ENCODE results near the gene CACNA2D3. TPM values are rescaled to one million over a fixed set of nuclear protein-coding genes. Genes with fewer than 3 reads are reported as not detected.

CACNA2D3 gene
- total RNA-seq, 1 donor from 2014 or later, result 8.3 TPM

DNA sequence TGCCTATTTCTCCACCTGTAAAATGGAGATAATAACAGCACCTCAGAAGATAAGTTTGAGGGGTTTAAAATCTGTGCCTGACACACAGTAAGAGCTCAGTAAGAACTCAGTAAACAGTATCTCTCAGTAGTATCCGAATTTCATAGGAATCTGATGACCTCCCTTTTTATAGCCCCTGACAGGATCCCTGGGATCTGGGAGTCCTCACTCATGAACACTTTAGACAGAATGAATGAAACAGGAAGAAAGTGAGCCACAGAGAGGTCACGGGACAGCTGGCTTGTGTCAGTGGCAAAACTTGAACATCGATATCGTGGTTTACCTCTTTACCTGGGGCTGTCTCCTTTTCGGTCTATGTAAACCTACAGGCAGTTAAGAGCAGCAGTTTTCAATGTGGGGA is 754.3 kb downstream of the CACNA2D3 start:
- no peak for DNase-seq (ENCODE audit: low spot score)

- DNase-seq (ENCODE audit: low spot score), result no peak
Observed at GRCh38 chr3:54877730-54878129, 755.4 kb downstream of the CACNA2D3 start.

GRCh38 chr3:54878145-54878544 is 755.8 kb downstream of the CACNA2D3 start:
- no peak for DNase-seq (ENCODE audit: low spot score)

DNA sequence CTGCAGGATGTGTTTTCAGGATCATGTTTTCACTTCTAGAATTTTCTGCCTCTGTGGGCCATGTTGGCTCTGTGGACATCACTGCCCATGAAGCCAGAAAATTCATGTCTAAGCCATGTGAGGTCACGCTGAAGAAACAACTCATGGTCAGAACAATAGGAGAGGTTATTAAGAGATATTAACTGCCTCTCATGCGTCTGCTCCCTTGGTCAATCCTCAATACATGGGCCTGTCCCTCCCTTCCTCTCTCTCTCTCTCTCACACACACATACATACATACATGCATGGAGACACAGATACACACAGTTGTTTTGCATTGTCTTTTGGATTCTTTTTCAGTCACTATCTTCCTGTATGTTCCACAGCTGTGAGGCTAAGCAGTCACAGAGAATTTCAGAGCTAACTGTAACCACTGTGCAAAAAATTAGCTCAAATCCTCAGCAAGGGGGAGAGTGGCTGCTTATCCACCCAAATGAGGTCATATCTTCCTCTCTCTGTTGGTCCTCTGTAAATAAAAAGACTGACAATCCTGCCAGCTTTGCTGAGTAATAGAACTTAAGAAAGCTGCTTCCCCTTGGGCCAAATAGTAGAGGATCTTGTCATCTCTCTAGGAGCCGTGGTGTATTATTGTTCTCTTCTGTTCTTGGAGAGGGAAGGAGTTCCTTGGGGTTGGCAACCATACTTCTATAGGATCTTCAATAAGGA is 759.9 kb downstream of the CACNA2D3 start:
- no peak for DNase-seq (ENCODE audit: low spot score)

DNA sequence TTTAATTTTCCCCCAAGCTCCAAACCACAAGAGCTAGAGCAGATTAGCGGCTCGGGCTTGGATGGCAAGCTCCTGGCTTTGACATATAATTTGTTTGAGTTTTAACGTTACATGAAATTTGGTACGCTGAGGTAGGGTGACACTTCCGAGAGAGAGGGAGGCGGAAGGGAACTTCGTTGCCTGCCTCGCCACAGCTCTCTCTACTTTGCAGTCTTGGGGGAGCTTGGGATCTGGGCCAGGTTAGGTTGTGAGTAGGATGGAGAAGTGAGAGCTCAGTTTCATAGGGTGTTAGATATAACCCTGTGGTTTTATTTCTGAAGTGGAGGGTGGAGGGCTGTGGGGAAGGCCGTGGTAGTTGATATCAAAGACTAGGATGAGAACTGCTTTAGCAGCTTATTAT is 765.8 kb downstream of the CACNA2D3 start:
- no peak for DNase-seq (ENCODE audit: low spot score)

GRCh38 chr3:54888873-54889272 is 766.5 kb downstream of the CACNA2D3 start:
- no peak for DNase-seq (ENCODE audit: low spot score)

- DNase-seq (ENCODE audit: low spot score), result no peak
Observed at GRCh38 chr3:54889731-54890130, 767.4 kb downstream of the CACNA2D3 start.

GRCh38 chr3:54891540-54891897 is 769.2 kb downstream of the CACNA2D3 start:
- peak; percentile 93 for DNase-seq (ENCODE audit: low spot score)

DNA sequence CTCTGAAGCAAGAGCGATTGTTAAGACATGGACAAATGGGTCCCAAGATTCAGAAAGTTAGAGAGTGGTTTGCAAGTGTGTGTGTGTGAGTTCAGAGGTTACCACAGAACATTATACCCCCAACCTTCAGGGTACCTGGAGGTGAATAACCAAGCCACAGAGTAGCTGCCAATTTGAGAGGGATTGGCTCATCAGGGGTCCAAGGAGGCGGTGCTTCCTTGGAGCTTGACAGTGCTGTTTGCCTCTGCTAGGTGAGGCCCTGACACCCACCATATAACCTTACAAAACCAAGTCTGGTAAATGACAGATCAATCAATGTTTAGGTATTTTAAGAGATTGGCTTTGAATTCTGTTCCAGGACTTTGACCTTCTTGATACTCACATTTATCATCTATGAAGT is 769.8 kb downstream of the CACNA2D3 start:
- no peak for DNase-seq (ENCODE audit: low spot score)

DNA sequence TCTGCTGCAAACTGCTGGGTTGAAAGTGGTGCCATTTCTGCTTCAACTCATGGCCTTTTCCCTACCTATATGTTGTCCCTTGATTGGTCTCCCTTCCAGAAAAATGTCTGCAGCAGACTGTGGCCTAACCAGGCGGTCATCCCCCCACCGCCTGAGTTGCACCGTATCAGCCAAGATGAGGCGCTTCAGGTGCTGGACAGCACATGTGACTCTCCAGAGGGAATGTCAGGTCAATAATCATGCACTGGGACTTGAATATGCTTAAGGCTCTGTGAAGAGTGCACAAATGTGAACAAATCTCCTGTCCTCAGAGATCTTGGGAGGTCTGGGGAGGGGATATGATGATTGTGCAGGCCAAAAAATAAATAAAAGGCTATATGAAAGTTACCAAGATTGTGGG is 773.3 kb downstream of the CACNA2D3 start:
- DNase-seq (ENCODE audit: low spot score), result no peak

GRCh38 chr3:54897028-54897711 is 774.8 kb downstream of the CACNA2D3 start:
- no peak for DNase-seq (ENCODE audit: low spot score)

GRCh38 chr3:54899273-54899672 is 776.9 kb downstream of the CACNA2D3 start:
- DNase-seq (ENCODE audit: low spot score), result no peak

DNA sequence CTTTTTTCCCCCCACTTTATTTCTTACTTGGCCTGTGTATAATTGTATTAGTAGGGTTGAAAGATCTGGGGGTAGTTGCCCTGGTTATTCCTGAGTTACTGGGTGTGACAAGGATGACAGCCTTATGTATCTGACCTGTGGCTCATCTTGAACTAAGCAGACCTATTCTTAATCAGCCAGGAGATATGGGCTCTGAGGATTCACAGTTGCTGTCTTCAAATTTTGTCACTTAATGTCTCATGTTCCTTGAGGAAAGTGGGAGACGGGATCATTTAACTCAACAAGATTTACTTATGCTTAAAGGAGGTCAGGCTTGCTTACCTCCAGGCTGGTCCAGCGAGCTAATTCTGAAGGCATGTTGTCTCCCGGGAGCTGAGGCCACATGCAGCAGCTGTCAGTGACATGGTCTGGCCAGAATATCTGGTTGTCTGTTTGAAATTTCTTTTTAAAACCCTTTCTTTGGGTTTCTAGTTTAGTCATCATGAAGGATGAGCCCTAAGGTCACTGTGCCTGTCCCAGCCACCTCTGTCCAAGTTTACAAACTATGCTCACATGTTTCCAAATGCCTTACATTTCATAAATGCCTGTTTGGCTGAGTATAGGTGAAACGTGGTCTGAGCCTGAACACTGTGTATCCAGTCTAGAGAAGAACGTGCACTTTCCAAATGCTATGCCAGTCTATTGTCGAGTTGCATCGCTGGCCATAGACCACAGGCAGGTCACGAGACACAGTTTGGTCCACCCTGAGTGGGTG is 778.7 kb downstream of the CACNA2D3 start:
- DNase-seq (ENCODE audit: low spot score), result no peak

DNA sequence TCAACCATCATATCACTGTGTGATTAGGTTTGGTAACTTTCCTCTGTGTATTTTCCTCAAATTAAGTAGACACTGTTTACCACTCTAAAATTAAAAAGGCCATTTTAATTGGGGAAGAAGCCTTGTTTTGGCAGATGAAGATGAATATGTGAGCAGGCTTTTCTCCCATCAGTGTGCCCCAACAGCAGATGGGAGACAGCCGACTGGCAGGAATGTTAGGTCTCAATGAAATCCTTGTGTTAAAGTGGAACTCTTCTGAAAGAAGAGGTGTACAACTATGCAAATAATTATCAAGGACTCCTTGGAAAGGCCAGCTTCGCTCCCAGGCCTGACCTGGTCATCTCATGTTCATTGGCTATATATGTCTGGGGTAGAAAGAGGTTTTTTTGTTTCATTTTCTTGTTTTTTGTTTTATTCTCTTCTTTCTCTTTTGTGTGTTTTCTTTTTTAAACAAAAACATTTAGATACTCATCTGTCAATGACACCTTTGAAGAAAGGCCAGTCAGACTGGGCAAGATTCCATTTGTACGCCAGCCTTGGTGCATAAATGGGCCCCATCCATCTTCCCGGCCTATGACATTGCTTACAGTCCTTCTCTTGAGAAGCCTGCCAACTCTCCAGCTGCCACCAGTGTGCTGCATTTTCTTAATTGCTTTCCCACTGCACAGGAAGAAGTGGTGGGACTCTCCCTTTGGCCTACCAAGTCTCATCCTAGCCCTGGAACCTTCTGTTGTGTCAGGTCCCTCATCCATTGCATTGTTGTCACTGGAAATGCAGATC is 779.7 kb downstream of the CACNA2D3 start:
- DNase-seq (ENCODE audit: low spot score), result no peak

- no peak for DNase-seq (ENCODE audit: low spot score)
Observed at GRCh38 chr3:54905261-54905888, 783.0 kb downstream of the CACNA2D3 start.

DNA sequence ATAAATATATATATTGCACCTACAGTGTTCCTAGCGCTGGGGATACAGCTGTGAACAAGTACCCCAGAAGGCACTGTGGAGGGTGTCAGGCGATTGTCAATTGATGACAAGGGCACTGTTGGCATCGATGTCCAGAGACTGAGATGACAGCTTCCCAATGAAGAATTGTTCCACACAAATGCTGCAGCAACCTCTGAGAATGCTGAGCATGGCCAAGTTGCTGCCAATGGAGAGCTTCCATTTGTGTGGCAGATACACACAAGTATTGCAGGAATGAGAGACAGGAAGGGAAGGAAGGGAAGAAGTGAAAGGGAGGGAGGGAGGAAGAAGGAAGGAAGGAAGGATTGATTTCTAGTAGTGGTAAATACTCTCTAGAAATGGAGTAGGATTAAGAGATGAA is 783.6 kb downstream of the CACNA2D3 start:
- no peak for DNase-seq (ENCODE audit: low spot score)

DNA sequence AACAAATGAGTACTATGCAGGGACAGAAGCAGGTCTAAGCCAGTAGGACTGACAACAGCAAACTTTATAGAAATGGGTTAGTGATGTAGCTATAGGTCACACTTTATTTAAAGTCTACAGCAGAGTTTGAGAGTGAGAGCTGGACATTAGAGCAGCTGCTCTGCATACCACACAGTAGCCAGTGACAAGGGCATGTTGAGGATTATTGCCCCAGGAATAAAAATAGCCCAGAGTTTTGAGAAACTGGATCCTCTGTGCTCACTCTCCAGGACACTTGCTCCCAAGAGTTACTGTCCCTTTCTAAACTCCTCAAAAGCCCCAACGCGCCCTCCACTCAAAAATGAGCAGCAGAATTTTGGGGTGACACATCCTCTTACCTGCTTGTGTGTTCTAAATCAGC is 784.4 kb downstream of the CACNA2D3 start:
- DNase-seq (ENCODE audit: low spot score), result no peak

GRCh38 chr3:54909191-54909590 is 786.8 kb downstream of the CACNA2D3 start:
- DNase-seq (ENCODE audit: low spot score), result no peak

- DNase-seq (ENCODE audit: low spot score), result no peak
Observed at GRCh38 chr3:54914180-54914579, 791.8 kb downstream of the CACNA2D3 start.

- DNase-seq (ENCODE audit: low spot score), result no peak
Observed at GRCh38 chr3:54915181-54915580, 792.8 kb downstream of the CACNA2D3 start.

GRCh38 chr3:54915976-54916375 is 793.6 kb downstream of the CACNA2D3 start:
- no peak for DNase-seq (ENCODE audit: low spot score)

GRCh38 chr3:54916732-54917131 is 794.4 kb downstream of the CACNA2D3 start:
- no peak for DNase-seq (ENCODE audit: low spot score)

All from ureter (tissue), 1 donor.